Skeletal muscle satellite cell (primary cell): ENCODE measurements around the gene CGREF1. TPM values are rescaled to one million over a fixed set of nuclear protein-coding genes. Genes with fewer than 3 reads are reported as not detected.

Source experiments
- H3K27me3 ChIP-seq: 2 replicates; pipeline ENCODE4 v1.7.0; 2013; ENCODE audit warnings: low read length; ENCODE audit not compliant: control insufficient read depth, insufficient read depth
- H3K36me3 ChIP-seq: 2 replicates; pipeline ENCODE4 v1.7.0; 2013; ENCODE audit warnings: mild to moderate bottlenecking, control low read depth, low read length; ENCODE audit not compliant: insufficient read depth
- H3K4me1 ChIP-seq: 2 replicates; pipeline ENCODE4 v1.7.0; 2013; ENCODE audit warnings: low read length; ENCODE audit not compliant: control insufficient read depth, insufficient read depth
- H3K4me2 ChIP-seq: 2 replicates; pipeline ENCODE4 v1.7.0; 2013; ENCODE audit warnings: mild to moderate bottlenecking, low read length
- H3K4me3 ChIP-seq: 2 replicates; pipeline ENCODE4 v1.7.0; 2013; ENCODE audit warnings: low read length
- H3K9ac ChIP-seq: 2 replicates; pipeline ENCODE4 v1.7.0; 2013; ENCODE audit warnings: mild to moderate bottlenecking, low read depth, low read length, moderate library complexity
- H3K9me3 ChIP-seq: replicated peaks from 2 replicates; pipeline ENCODE4 v1.7.0; 2013; ENCODE audit warnings: mild to moderate bottlenecking, control low read depth, low read length
- total RNA-seq: library from RNA; depleted of rRNA; stranded (reverse); fragments of >200 nt; gene quantifications from 2 replicates; pipeline ENCODE4 v1.2.3, GENCODE V29; 2012; rRNA removed

Gene CGREF1
- 5.1 and 8.1 TPM in 2 replicates for total RNA-seq

- Histone ChIP-seq H3K9ac (no peak within 1 kb of the TSS), H3K27me3 (peaks cover 58% of the 10 kb centered on the region)
Measured at GRCh38 chr2:27118525-27119329, at the start of gene CGREF1. Gene CGREF1 (minus strand): TSS chr2:27119128. CDS start chr2:27104366, 14,762 bp downstream.

GRCh38 chr2:27164960-27165763, 46.2 kb upstream of the CGREF1 start:
- Histone ChIP-seq H3K9ac (no peak overlapping the region), H3K4me3 (no peak overlapping the region), H3K9me3 (no peaks in the 10 kb centered on the region), H3K4me1 (no peaks in the 10 kb centered on the region), H3K27me3 (peaks cover 34% of the 10 kb centered on the region), H3K4me2 (no peak overlapping the region), H3K36me3 (no peaks in the 10 kb centered on the region)

More at GRCh38 chr2:27118525-27119329, at the start of gene CGREF1:
- peak within 1 kb of the TSS; percentile 71 for H3K4me3 ChIP-seq
- no peaks in the 10 kb centered on the region for H3K9me3 ChIP-seq
- H3K36me3 ChIP-seq = no peaks in the 10 kb centered on the region
- H3K4me1 ChIP-seq = peaks cover 13% of the 10 kb centered on the region
- peak within 1 kb of the TSS; percentile 96 for H3K4me2 ChIP-seq

DNA sequence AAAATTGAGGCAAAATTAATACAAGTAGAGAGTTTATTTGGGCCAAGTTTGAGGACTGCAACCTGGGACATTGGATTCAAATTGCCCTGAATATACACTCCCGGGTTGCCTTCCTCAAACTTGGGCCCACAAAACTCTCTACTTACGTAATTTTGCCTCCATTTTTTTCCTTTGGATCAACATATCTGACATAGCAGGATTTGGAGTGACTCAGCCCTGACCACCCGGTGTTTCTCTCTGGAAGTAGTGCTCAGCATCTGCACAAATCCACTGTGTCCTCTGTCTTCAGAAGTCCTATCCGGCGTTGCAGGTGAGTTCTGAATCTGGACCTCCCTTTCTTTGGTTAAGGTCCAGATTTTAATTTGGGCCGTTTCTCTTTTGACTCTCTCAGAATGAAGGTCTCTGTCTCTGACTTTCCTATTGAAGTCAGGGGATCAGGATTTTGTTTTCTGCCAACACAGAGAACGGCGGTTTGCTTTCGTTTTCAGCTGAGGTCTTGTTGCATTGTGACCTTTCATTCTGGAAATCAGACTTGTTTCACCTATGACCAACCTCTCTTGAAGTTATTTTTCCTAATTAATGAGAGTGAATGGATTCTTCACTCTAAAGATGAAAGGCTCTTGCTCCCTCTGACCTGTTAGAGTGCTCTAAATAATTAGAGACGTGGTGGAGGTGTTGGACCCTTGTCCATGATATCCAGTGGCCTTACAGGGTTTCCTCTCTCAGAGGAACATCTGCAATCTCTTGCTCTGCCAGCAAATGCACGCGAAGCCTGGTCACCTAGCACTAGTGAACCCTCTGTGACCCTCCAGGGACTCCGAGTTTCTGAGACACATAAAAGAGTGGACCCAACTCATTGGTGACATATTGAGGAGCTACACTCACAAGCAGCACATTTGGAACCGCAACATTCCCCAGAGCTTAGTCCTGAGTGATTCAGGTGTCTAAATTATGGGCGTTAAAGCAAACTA, 43.5 kb upstream of the CGREF1 start:
- Histone ChIP-seq H3K4me1 (no peaks in the 10 kb centered on the region), H3K27me3 (peaks cover 43% of the 10 kb centered on the region), H3K9me3 (no peaks in the 10 kb centered on the region), H3K36me3 (no peaks in the 10 kb centered on the region), H3K4me3 (no peak overlapping the region), H3K4me2 (no peak overlapping the region), H3K9ac (no peak overlapping the region)

DNA sequence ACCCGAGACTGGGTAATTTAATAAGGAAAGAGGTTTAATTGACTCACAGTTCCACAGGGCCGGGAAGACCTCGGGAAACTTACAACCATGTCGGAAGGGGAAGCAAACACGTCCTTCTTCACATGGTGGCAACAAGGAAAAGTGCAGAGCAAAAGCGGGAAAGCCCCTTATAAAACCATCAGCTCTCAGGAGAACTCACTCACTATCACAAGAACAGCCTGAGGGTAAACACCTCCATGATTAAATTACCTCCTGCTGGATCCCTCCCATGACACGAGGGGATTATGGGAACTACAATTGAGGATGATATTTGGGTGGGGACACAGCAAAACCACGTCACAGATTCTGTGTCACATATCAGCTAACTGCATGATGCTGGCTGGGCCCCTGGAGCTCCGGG, 41.3 kb upstream of the CGREF1 start:
- Histone ChIP-seq H3K4me3 (no peak overlapping the region), H3K9me3 (no peaks in the 10 kb centered on the region), H3K9ac (no peak overlapping the region), H3K4me2 (no peak overlapping the region), H3K36me3 (no peaks in the 10 kb centered on the region), H3K4me1 (no peaks in the 10 kb centered on the region), H3K27me3 (peaks cover 35% of the 10 kb centered on the region)

DNA sequence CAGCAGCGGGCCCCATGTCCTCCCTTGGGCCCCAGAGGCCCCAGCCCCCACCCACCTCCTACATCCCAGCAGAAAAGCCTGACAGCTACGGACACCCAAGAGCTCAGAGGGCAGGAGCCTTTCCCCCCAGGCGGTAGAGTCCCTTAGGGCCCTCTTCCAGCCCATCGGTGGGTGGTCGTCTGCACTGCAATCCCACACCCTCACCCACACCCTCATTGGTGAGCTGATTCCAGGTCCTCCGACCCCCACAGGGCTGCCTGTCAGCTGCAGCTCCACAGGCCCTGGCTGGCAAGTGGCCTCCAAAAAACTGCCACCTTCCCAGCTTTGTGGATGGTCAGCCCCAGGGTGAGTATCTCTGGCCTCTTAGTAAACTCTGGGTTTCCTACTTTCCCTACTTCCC, 40.3 kb upstream of the CGREF1 start:
- no peaks in the 10 kb centered on the region for H3K9me3 ChIP-seq
- H3K4me3 ChIP-seq = no peak overlapping the region
- H3K4me1 ChIP-seq = no peaks in the 10 kb centered on the region
- H3K9ac ChIP-seq = no peak overlapping the region
- peaks cover 33% of the 10 kb centered on the region for H3K27me3 ChIP-seq
- H3K36me3 ChIP-seq = no peaks in the 10 kb centered on the region
- H3K4me2 ChIP-seq = no peak overlapping the region

GRCh38 chr2:27158468-27158867, 39.5 kb upstream of the CGREF1 start:
- no peak overlapping the region for H3K4me2 ChIP-seq
- H3K4me3 ChIP-seq = no peak overlapping the region
- H3K27me3 ChIP-seq = peaks cover 32% of the 10 kb centered on the region
- no peaks in the 10 kb centered on the region for H3K9me3 ChIP-seq
- H3K36me3 ChIP-seq = no peaks in the 10 kb centered on the region
- no peaks in the 10 kb centered on the region for H3K4me1 ChIP-seq
- H3K9ac ChIP-seq = no peak overlapping the region

DNA sequence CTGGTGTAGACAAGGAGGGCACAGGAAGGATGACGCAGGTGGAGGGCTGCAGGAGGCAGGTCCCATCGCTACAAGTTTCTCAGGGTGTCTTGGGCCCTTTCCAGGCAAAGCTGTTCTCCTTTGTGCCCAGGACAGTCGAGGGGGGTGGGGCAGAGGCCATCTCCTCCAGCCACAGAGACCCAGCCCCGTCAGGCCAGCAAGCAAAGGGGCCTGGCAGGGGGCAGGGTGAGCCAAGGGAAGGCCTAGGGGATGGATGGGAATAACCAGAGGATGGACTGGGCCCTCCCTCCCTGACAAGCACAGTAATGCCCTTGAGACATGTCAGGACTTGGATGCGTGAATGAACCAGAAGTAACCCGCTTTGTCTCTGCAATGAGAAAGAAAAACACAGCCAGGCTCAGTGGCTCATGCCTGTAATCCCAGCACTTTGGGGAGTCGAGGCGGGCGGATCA, 36.2 kb upstream of the CGREF1 start:
- no peak overlapping the region for H3K9ac ChIP-seq
- peaks cover 45% of the 10 kb centered on the region for H3K27me3 ChIP-seq
- H3K4me1 ChIP-seq = no peaks in the 10 kb centered on the region
- no peaks in the 10 kb centered on the region for H3K9me3 ChIP-seq
- no peak overlapping the region for H3K4me2 ChIP-seq
- no peaks in the 10 kb centered on the region for H3K36me3 ChIP-seq
- no peak overlapping the region for H3K4me3 ChIP-seq

GRCh38 chr2:27154488-27154887, 35.6 kb upstream of the CGREF1 start:
- Histone ChIP-seq H3K9ac (no peak overlapping the region), H3K27me3 (peaks cover 49% of the 10 kb centered on the region), H3K36me3 (no peaks in the 10 kb centered on the region), H3K4me2 (no peak overlapping the region), H3K4me3 (no peak overlapping the region), H3K9me3 (no peaks in the 10 kb centered on the region), H3K4me1 (no peaks in the 10 kb centered on the region)

DNA sequence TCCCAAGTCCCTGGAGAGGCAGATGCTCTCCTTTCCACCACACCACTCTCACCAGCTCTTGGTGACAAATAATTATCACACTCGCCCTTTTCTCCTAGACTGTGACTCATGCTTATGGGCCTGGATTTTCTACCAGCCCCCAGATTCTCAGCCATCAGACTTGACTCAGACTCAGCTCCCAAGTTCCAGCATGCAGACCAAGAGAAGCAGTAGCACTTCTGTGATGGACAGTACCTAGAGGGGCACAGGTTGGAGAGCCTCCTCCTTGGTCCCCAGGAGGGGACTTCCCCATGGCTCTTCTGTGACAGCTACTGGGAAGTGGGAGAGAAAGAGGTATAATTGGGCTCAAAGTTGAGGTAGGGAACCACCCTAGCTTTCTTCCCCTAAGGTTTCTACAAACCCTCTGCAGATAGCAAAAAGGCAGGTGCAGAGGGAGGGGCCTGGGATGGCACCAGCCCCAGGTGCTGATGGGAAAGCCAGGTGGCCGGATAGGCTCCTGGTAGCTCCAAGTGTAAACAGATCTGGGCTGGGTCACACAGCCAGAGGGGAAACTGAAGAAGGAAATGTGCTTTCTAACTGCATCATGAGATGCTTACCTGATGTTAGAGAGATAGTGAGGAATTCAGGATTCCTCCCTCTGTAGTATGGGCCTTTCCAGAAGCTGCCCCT, 34.0 kb upstream of the CGREF1 start:
- Histone ChIP-seq H3K4me3 (no peak overlapping the region), H3K4me2 (no peak overlapping the region), H3K27me3 (peaks cover 51% of the 10 kb centered on the region), H3K9ac (no peak overlapping the region), H3K9me3 (no peaks in the 10 kb centered on the region), H3K4me1 (no peaks in the 10 kb centered on the region), H3K36me3 (no peaks in the 10 kb centered on the region)

- H3K4me2 ChIP-seq = no peak overlapping the region
- no peaks in the 10 kb centered on the region for H3K4me1 ChIP-seq
- no peaks in the 10 kb centered on the region for H3K9me3 ChIP-seq
- H3K4me3 ChIP-seq = no peak overlapping the region
- no peaks in the 10 kb centered on the region for H3K36me3 ChIP-seq
- H3K9ac ChIP-seq = no peak overlapping the region
- peaks cover 46% of the 10 kb centered on the region for H3K27me3 ChIP-seq
Measured at GRCh38 chr2:27152102-27152795, 33.3 kb upstream of the CGREF1 start.
